Right lobe of liver (tissue), 4 donors: ENCODE measurements around the gene SEC11A.

ENCODE experiments used
- POLR2A ChIP-seq: fragments of 450-650 bp; IDR thresholded peaks from one replicate; pipeline ENCODE4 v1.6.1; 2017; ENCODE audit warnings: antibody characterized with exemption, mild to moderate bottlenecking
- TF ChIP-seq, protein P1 (sequence below), 4 donors: fragments of 200-600 bp in 3 of 4; fragments of 450-650 bp in 1 of 4; IDR thresholded peaks; one replicate each; pipeline versions ENCODE4 v1.5.1 to v1.8.0; 2016 to 2022; ENCODE audit warnings: antibody characterized with exemption in 4 of 4, mild to moderate bottlenecking in 2 of 4
- donor health status: DM: no; HTN: no; CAD: no.
- donor health status: DM: no; HTN: no; CAD: no.
- donor health status: DM: no; HTN: yes; CAD: no.

DNA sequence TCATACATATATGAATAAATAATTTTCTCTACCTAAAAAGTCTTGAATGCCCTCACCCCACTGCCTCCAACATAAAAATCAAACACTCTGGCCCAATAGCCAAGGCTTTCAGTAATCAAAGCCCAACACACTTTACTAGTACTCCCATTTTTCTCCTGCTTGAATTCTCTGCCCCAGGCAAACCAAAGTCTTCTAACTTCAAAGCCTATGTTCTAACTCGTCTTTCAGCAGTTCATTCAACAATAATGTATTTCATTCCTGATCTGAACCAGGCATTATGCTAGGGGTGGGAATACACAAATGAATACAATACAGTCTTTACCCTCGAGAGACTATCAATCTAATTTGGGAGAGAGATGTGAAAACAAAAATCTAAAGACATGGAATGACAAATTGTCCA, 21.1 kb upstream of the SEC11A start:
- TF ChIP-seq, protein P1, sequence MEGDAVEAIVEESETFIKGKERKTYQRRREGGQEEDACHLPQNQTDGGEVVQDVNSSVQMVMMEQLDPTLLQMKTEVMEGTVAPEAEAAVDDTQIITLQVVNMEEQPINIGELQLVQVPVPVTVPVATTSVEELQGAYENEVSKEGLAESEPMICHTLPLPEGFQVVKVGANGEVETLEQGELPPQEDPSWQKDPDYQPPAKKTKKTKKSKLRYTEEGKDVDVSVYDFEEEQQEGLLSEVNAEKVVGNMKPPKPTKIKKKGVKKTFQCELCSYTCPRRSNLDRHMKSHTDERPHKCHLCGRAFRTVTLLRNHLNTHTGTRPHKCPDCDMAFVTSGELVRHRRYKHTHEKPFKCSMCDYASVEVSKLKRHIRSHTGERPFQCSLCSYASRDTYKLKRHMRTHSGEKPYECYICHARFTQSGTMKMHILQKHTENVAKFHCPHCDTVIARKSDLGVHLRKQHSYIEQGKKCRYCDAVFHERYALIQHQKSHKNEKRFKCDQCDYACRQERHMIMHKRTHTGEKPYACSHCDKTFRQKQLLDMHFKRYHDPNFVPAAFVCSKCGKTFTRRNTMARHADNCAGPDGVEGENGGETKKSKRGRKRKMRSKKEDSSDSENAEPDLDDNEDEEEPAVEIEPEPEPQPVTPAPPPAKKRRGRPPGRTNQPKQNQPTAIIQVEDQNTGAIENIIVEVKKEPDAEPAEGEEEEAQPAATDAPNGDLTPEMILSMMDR (IDR thresholded peaks at IDR 0.05): no peak
- no peak for TF ChIP-seq POLR2A
